GM19240 (cell line): Measurements from ENCODE around the gene TBC1D5.
"Not testable (repeated sequence)": the region's sequence is repeated elsewhere in the genome, so short reads cannot be mapped to it uniquely, and the experiment has no call there.

Experiments used
- DNase-seq: peaks from one replicate; pipeline ENCODE4 v3.0.0; 2011; ENCODE audit warnings: low spot score; ENCODE audit not compliant: insufficient read length

Gene TBC1D5

GRCh38 chr3:17141699-17142098, 600.7 kb downstream of the TBC1D5 start:
- DNase-seq = no peak

GRCh38 chr3:17140670-17141505, 601.5 kb downstream of the TBC1D5 start:
- no peak for DNase-seq

- DNase-seq = no peak
Measured at GRCh38 chr3:17138246-17139039, 604.0 kb downstream of the TBC1D5 start.

GRCh38 chr3:17137321-17137826, 605.1 kb downstream of the TBC1D5 start:
- DNase-seq = no peak

GRCh38 chr3:17136136-17136721, 606.2 kb downstream of the TBC1D5 start:
- DNase-seq = no peak

- no peak for DNase-seq
Measured at GRCh38 chr3:17135696-17136095, 606.7 kb downstream of the TBC1D5 start.

- no peak for DNase-seq
Measured at GRCh38 chr3:17133632-17134545, 608.5 kb downstream of the TBC1D5 start.

- no peak for DNase-seq
Measured at GRCh38 chr3:17132286-17133115, 609.9 kb downstream of the TBC1D5 start.

- no peak for DNase-seq
Measured at GRCh38 chr3:17130956-17131355, 611.5 kb downstream of the TBC1D5 start.

GRCh38 chr3:17129556-17129955, 612.9 kb downstream of the TBC1D5 start:
- no peak for DNase-seq

- not testable (repeated sequence) for DNase-seq
Measured at GRCh38 chr3:17128671-17129070, 613.8 kb downstream of the TBC1D5 start.

- DNase-seq = no peak
Measured at GRCh38 chr3:17125738-17126442, 616.5 kb downstream of the TBC1D5 start.

GRCh38 chr3:17122758-17123157, 619.7 kb downstream of the TBC1D5 start:
- no peak for DNase-seq

GRCh38 chr3:17121336-17121735, 621.1 kb downstream of the TBC1D5 start:
- DNase-seq = no peak

GRCh38 chr3:17120115-17120514, 622.3 kb downstream of the TBC1D5 start:
- no peak for DNase-seq

GRCh38 chr3:17119201-17120072, 623.0 kb downstream of the TBC1D5 start:
- DNase-seq = no peak

GRCh38 chr3:17118771-17119170, 623.7 kb downstream of the TBC1D5 start:
- no peak for DNase-seq

GRCh38 chr3:17116007-17116600, 626.3 kb downstream of the TBC1D5 start:
- DNase-seq = no peak
